ENCODE measurements around the gene H3-3A. TPM values are rescaled to one million over a fixed set of nuclear protein-coding genes. Genes with fewer than 3 reads are reported as not detected.
"Not testable (repeated sequence)": the region's sequence is repeated elsewhere in the genome, so short reads cannot be mapped to it uniquely, and the experiment has no call there.

Gene H3-3A
- total RNA-seq, 1 donor from 2014 or later: 266 TPM

DNA sequence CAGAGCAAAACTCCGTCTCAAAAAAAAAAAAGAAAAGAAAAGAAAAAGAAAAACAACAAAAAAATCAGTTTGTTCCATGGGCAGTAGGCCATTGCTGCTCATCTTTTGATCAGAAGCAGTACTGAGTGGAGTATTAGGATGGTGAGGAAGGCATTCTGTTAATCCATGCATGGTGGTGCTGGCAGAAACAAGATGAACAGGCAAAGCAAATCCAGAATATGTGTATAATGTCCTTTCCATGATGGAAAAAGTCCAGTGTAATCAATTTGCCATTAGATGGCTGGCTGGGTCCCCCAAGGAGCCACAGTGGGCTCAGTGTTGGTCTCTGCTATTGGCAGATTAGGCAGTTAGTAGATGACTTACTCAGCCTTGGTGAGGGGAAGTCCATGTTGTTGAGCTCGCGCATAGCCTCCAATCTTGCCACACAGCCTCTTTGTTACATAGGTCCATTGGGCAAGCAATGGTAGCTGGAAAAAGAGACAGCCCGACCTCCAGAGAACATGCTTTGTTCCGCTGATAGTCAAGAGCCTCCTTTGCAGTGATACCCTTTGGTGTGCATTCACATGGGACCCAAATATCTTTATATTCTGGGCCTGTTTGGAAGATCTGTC is 23.3 kb downstream of the H3-3A start:
- DNase-seq (ENCODE audit: low read depth): no peak

DNA sequence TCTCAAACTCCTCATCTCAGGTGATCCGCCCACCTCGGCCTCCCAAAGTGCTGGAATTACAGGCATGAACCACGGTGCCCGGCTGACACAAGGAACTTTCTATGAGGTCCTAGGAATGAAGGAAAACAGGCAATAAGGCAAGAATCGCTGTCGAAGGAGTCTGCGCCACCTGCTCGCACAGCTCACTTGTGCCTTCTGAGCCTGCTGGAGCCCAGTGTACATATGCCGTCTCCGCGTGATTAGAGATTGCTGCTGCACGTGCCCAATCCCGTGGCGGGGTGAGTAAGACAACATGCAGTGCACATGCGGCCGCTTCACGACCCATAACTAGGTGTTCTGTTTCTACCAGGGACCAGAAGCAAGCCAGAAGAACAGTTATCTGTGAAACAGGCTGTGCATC is 24.3 kb downstream of the H3-3A start:
- no peak for DNase-seq (ENCODE audit: low read depth)

DNA sequence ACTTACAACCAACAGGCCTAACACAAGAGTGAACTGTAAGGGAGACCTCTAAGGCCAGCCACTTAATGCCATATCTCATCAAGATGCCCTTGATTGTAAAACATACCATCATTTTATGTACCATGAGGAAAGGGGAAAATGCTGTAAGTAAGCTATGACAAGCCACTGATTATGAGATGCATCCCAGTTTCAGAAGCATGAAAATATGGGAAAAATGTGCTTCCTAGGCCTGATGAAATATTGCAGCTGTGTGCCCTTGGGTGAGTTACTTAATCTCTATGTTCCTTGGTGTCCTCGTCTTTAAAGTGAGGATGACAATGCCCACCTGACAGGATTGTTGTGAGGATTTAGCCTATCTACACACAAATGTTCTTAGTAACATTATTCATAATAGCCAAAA is 28.9 kb downstream of the H3-3A start:
- no peak for DNase-seq (ENCODE audit: low read depth)

DNA sequence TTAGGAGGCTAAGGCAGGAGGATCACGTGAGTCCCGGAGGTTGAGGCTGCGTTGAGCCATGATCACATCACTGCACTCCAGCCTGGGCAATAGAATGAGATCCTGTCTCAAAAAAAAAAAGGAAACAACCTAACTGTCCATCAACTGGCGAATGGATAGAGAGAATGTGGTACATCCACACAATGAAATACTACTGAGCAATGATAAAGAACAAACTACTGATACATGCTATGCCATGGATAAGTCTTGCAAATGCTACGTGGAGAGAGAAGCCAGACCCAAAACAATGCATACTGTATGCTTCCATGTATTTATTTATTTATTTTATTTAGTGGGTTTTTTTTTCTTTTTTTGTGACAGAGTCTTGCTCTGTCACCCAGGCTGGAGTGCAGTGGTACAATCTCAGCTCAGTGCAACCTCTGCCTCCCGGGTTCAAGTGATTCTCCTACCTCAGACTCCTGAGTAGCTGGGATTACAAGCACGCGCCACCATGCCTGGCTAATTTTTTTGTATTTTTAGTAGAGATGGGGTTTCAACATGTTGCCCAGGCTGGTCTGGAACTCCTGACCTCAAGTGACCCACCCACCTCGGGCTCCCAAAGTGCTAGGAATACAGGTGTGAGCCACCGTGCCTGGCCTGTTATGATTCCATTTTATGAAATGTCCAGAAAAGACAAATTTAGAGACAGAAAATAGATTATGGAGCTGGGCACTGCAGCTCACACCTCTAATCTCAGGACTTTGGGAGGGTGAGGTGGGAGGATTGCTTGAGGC is 29.7 kb downstream of the H3-3A start:
- not testable (repeated sequence) for DNase-seq (ENCODE audit: low read depth)

DNA sequence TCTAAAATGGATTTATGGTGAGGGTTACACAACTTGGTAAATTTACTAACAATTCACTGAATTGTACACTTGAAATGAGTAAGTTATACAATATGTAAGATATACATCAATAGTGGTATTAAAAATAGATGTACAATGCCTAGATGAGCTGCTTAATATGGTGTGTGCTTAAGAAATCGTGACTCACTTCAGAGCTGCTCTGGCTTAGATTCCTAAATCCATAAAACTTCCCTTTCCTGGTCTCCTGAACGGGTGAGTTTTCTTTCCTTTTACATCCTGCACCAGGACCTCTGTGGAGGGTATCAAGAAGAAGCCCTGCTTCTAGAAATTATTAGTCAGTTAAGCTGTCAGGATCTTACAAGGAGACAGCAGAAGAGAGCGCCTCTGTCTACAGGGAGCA is 30.4 kb downstream of the H3-3A start:
- DNase-seq (ENCODE audit: low read depth): no peak

DNA sequence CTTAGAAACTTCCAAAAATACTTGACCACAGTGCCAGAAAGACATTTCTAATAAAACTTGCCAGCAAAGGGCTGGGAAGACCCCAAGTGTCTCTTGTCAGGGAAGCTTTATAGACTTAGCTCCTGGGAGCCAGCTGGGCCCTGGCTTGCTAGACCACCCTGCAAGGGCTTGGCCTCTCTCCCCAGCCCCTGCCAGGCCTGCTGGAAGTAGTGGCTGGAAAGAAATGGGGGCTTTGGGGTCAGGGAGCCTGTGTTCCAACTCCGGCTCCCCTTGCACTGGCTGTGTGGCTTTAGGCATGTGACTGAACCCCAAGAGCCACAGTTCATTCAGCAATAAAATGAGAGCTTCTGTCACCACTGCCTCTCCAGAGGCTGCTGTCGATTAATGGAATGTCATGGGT is 31.1 kb downstream of the H3-3A start:
- no peak for DNase-seq (ENCODE audit: low read depth)

DNA sequence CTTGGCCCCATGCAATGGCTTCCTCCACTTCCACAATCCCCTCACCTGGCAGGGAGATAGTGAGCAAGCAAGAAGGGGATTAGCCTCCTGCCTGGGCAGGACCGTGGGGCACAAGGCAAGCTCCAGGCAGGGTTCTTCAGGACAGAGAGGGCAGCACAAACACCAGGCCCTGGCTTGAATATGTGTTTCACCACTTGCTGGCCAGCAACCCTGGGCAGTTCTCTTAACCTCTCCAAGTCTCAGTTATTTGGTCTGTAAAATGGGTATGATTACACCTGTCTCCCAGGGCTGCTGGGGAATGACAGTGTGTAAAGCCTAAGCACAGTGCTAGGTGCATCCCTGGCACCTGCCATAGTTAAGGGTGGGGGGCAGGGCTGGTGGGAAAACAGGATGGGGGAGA is 31.9 kb downstream of the H3-3A start:
- DNase-seq (ENCODE audit: low read depth): no peak

DNA sequence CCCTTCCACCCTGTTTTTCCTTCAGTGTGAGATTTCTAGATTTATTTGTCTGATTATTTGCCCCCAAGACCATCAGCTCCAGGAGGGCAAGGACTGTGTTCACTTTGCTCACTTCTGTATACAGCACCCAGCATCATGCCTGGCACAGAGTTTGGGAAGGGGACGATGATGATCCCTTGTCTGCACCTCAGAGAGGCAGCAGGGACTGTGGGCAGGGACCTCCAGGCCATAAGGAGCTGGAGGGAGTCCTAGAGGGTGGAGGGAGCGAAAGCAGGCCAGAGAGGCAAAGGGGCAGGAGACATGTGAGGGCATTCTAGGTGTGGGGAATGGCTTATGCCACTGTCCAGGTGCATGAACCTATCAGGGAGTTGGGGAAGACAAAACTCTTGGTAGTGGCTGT is 32.8 kb downstream of the H3-3A start:
- no peak for DNase-seq (ENCODE audit: low read depth)

DNA sequence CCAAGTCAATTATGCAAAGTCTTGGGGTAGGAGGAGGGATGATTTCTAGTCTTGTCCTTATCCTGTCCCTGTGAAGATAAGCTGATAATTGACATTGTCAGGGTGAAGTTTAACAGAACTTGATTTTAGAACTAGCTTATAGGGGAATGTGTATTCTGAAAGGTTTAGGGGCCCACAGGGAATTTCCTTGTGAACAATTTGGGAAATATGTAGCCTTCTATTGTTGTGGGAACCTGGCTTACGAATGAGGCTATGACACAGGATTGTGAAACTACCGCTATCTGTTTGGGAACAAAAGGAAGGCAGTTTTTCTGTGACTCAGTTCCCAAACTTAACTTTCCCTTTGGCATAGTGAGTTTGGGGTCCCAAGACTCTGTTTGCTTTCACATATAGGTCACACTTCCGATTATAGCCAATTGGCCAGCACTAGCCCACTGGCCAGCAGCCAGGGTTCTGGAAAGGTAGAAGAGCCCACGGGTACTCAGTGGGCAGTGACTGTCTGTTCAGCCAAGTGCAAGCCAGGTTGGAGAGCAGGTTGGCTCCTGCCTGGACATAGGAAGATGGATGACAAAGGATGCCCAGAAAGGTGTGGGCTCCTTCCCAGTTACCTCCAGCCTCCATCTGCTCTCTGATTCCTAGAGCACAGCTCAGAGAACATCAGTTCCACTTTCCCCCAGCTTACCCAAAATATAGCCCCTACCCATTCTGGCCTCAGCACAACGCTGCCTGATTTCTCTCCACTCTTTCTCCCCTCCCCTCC is 35.5 kb downstream of the H3-3A start:
- peak; percentile 88 for DNase-seq (ENCODE audit: low read depth)

DNA sequence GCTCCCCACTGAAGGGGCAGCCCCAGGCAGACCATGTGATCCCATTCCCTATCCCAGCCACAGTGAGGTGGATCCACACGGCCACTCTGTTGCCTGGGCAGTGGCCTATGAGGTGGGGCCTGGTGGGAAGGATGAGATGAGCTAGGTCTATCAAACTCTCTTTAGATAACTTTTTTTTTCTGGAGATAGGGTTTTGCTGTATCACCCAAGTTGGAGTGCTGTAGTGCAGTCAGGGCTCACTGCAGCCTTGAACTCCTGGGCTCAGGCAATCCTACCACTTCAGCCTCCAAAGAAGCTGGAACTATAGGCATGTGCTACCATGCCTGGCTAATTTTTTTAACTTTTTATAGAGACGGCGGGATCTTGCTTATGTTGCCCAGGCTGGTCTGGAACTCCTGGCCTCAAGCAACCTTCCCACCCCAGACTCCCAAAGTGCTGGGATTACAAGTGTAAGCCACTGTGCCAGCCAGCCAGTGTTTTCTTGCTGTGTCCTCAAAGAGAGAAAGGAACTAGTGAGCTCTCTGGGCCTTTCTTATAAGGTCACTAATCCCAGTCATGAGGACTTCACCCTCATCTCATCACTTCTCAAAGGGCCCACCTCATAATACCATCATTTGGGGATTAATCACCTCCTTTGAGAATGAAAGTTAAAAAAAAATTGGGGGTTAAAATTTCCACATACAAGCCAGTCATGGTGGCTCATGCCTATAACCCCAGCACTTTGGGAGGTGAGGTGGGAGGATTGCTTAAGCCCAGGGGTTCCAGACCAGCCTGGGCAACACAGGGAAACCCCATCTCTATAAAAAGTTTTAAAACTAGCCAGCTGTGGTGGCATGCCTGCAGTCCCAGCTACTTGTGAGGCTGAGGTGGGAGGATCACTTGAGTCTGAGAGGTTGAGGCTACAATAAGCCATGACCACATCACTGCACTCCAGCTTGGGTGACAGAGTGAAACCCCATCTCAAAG is 36.6 kb downstream of the H3-3A start:
- peak; percentile 22 for DNase-seq (ENCODE audit: low read depth)

DNA sequence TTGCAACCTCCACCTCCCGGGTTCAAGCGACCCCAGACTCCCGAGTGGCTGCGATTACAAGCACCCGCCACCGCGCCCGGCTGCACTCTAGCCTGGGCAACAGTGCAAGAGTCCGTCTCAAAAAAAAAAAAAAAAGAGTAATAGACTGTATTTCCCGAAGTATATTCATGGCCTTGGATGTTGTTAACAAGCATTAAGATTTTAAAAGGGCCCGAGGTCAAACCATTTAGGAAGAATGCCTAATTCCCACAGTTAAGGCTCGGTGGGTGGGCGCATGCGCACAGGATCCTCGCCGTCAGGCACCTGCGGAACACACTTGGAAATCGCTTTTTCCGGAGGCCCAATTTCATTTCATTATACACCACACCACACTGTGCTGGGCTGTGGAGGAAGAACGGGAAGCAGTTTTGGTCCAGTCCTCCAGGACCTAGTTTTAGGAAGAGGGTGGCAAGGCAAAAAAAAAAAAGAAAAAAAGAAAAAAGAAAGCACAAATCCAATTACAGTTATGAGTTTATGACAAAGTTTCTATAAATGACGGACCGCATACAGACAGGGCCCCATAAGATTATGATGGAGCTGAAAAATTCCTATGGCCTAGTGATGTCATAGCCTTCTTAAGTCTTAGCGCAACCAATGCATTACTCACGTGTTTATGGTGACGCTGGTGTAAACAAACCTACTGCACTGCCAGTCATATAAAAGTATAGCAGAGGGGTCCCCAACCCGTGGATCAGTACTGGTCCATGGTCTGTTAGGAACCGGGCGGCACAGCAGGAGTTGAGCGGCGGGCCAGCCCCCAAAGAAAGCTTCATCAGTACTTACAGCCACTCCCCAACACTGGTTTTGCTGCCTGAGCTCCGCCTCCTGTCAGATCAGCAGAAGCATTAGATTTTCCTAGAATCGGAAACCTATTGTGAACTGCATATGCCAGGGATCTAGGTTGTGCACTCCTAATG is 38.2 kb downstream of the H3-3A start:
- peak; percentile 33 for DNase-seq (ENCODE audit: low read depth)

DNA sequence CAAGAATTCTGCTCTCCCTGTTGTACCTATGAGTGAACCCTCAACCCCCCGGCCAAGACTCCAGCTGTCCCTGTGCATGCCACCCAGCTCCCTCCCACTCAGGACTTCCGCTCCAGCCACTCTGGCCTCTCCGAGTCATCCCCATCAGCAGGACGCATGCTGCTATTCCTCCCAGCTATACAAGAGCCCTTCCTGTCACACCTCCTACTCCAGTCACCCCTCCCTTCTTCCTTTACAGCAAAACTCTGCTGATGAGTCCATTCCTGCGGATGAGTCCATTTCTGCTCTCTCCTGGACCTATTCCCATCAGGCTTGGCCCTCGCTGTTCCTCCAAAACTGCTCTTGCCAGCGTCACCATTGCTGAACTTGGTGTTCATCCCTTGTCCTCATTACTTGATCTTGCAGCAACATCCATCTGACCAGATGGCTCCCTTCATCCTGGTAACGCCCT is 42.2 kb downstream of the H3-3A start:
- DNase-seq (ENCODE audit: low read depth): no peak

DNA sequence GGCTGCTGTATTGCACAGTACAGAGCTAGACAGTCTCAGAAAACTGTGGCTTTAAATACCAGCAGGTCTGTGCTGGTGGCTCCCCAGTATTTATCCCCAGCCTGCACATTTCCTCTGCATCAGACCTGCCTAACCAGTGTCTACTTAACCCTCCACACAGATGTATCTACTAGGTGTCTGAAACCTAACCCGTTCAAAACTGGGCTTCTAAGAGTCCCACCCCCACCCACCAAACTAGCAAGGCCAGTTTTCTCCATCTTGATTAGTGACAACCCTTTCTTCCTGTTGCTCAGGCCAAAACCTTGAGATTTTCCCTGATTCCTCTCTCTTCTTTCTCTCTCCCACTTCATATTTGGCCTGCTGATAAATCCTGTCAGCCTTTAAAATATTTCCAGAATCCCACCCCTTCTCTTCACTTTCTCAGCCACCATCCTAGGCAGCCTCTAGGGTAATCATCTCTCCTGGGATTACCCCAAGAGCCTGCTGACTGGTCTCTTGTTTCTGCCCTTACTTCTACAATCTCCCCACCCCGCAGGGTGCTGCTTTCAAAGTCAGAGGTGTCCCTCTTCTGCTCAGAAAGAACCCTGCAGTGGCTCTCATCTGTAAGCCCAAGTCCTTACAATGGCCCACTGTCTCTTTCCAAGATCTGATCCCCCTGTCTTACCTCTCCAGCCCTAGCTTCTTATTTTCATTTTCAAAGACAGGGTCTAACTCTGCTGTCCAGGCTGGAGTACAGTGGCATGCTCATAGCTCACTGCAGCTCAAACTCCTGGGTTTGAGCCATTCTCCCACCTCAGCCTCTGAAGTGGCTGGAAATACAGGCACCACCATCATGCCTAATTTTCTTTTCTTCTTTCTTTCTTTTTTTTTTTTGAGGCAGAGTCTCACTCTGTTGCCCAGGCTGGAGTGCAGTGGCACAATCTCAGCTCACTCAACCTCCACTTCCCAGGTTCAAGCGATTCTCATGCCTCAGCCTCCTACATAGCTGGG is 45.2 kb downstream of the H3-3A start:
- no peak for DNase-seq (ENCODE audit: low read depth)

DNA sequence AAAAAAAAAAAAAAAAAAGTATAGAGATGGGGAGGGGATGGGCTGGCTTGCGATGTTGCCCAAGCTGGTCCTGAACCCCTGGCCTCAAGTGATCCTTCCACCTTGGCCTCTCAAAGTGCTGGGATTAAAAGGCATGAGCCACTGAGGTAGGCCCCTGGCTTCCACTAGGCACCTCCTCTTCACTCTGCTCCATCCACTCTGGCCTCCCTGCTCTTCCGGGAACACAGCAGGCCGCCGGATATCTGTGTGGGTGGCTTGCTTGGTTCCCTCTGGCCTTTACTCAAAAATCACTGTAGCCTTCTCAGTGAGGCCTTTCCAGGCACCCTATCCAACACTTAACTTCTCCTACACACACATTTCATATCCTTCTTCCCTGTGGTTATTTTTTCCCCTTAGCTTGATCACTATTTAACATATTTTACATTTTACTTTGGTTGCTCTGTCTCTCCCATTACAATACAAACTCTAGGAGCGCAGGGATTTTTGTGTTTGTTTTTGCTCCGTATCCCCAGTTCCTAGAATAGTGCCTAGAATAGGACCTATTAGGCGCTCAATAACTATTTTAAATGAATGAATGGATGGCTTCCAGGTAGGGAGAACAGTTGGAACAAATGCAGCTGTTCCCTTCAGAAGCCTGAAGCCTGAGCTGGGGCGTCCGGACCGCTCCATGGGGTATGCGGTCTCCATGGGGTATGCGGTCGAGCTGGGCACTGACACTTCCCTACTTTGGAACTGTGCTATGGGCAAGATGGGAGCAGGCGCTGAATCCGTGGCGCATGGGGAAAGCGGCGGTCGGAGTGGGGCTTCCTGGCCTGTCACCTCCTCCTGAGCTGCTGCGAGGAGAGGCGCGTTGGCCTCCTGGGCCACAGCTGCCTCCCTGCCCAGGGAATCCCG is 46.7 kb downstream of the H3-3A start:
- no peak for DNase-seq (ENCODE audit: low read depth)

DNA sequence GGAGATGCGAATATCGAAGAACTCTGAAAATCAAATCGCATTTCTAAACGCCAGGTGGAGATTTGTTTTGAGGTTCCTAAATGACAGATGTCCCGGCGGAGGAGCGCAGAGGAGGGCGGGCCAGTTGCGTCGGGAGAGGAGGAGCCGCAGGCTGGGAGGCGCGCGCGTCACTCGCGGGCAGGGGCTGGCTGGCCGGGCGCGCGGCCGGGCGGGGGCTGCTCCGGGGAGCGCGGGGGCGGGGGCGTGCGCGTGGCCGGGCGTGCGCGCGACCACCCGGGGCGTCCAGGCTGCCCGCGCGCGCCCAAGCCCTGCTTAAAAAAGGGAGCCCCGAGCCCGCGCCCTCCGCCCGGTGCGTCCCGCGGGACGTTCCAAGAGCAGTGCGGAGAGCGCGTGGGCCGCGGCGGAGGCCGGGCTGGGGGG is 47.3 kb downstream of the H3-3A start:
- peak; percentile 51 for DNase-seq (ENCODE audit: low read depth)

DNA sequence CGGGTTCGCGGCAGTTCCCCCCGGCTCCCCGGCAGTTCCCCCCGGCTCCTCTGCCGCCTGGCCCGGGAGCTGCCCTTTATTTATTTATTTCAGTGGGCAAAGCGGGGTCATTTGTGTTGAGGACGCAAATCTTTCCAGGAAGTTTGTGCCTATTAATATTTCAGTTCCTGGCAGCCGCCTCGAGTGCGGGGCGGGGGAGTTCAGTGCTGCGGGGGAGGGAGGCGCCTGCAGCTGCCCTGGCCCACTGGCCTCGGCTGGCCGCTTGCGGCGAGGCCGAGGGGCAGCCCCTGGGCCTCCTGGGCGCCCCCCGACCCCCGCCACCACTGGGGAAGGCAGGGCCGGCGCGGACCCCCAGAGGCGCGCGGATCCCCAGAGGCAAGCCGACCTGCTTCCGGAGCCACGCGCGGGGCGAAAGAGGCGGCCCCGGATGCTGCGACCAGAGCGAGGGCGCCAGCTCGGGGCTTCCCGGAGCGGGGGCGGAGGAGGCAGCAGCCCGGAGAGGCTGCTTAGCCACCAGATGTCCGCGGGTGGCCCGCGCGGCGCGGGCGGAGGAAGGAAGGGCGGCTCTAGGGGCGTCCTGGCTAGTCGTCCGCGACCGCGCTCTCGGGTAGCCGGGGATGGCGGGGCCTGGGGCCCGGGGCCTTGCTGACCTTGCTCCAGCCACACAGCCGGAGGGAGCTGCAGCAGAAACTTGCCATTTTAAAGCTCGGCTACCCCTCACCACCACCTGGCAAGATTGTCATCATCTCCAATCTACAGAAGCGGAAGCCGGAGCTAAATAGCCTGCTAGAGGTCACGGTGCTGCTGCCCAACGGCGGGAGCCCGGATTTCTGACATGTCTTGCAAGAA is 48.0 kb downstream of the H3-3A start:
- peak; percentile 37 for DNase-seq (ENCODE audit: low read depth)
